ENCODE measurements around the gene ARHGAP40. TPM values are rescaled to one million over a fixed set of nuclear protein-coding genes. Genes with fewer than 3 reads are reported as not detected.

ARHGAP40 gene
- total and polyA plus RNA-seq, 2 donors (not counting 1 experiment from before 2014, with no cell fraction given), result not detected

GRCh38 chr20:38692436-38693411 is 91.1 kb downstream of the ARHGAP40 start:
- Histone ChIP-seq H3K4me1 (ENCODE audit: control insufficient read depth, extremely low read depth, insufficient read depth, low read length) (no peaks in the 10 kb centered on the region), H3K79me2 (ENCODE audit: control insufficient read depth, insufficient read depth, low read length) (no peaks in the 10 kb centered on the region), H3K4me2 (ENCODE audit: extremely low read depth, insufficient read depth, low read length) (no peak overlapping the region), H3K27ac (ENCODE audit: insufficient read depth, low read length) (no peak overlapping the region), H2AFZ (ENCODE audit: low read length) (no peak overlapping the region), H3K9me3 (ENCODE audit: control insufficient read depth, insufficient read depth, low read depth, low read length) (no peaks in the 10 kb centered on the region), H3K9ac (ENCODE audit: insufficient read depth, low read length) (no peak overlapping the region), H4K20me1 (ENCODE audit: control insufficient read depth, extremely low read depth, insufficient read depth, low read length) (no peaks in the 10 kb centered on the region), H3K4me3 (replicated peaks in 1 of 4; ENCODE audit: control extremely low read depth in 1 of 4, insufficient read depth in 1 of 4, low read depth in 3 of 4, low read length in 4 of 4) (no peak overlapping the region), H3K36me3 (ENCODE audit: control insufficient read depth, insufficient read depth, low read length) (no peaks in the 10 kb centered on the region), H3K27me3 (ENCODE audit: control insufficient read depth, insufficient read depth, low read length) (no peaks in the 10 kb centered on the region)
- peak; percentile 56 to 71 for DNase-seq (ENCODE audit: low read depth in 2 of 2)
- TF ChIP-seq EZH2 (IDR thresholded peaks at IDR 0.05; ENCODE audit: low read length, missing control alignments), result no peak
- TF ChIP-seq, protein P1, sequence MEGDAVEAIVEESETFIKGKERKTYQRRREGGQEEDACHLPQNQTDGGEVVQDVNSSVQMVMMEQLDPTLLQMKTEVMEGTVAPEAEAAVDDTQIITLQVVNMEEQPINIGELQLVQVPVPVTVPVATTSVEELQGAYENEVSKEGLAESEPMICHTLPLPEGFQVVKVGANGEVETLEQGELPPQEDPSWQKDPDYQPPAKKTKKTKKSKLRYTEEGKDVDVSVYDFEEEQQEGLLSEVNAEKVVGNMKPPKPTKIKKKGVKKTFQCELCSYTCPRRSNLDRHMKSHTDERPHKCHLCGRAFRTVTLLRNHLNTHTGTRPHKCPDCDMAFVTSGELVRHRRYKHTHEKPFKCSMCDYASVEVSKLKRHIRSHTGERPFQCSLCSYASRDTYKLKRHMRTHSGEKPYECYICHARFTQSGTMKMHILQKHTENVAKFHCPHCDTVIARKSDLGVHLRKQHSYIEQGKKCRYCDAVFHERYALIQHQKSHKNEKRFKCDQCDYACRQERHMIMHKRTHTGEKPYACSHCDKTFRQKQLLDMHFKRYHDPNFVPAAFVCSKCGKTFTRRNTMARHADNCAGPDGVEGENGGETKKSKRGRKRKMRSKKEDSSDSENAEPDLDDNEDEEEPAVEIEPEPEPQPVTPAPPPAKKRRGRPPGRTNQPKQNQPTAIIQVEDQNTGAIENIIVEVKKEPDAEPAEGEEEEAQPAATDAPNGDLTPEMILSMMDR (conservative IDR thresholded peaks at IDR 0.05 in 1 of 2, IDR thresholded peaks at IDR 0.05 in 1 of 2; ENCODE audit: low read depth in 1 of 2, low read length in 2 of 2), result no peak

GRCh38 chr20:38697306-38697705 is 95.7 kb downstream of the ARHGAP40 start:
- H3K4me3 ChIP-seq (replicated peaks in 1 of 4; ENCODE audit: control extremely low read depth in 1 of 4, insufficient read depth in 1 of 4, low read depth in 3 of 4, low read length in 4 of 4), result no peak overlapping the region
- H4K20me1 ChIP-seq (ENCODE audit: control insufficient read depth, extremely low read depth, insufficient read depth, low read length), result no peaks in the 10 kb centered on the region
- H2AFZ ChIP-seq (ENCODE audit: low read length), result no peak overlapping the region
- no peaks in the 10 kb centered on the region for H3K36me3 ChIP-seq (ENCODE audit: control insufficient read depth, insufficient read depth, low read length)
- no peaks in the 10 kb centered on the region for H3K4me1 ChIP-seq (ENCODE audit: control insufficient read depth, extremely low read depth, insufficient read depth, low read length)
- no peak for DNase-seq (ENCODE audit: low read depth in 2 of 2)
- no peak overlapping the region for H3K27ac ChIP-seq (ENCODE audit: insufficient read depth, low read length)
- no peak overlapping the region for H3K9ac ChIP-seq (ENCODE audit: insufficient read depth, low read length)
- H3K27me3 ChIP-seq (ENCODE audit: control insufficient read depth, insufficient read depth, low read length), result no peaks in the 10 kb centered on the region
- H3K9me3 ChIP-seq (ENCODE audit: control insufficient read depth, insufficient read depth, low read depth, low read length), result no peaks in the 10 kb centered on the region
- H3K79me2 ChIP-seq (ENCODE audit: control insufficient read depth, insufficient read depth, low read length), result no peaks in the 10 kb centered on the region
- no peak overlapping the region for H3K4me2 ChIP-seq (ENCODE audit: extremely low read depth, insufficient read depth, low read length)
- TF ChIP-seq EZH2 (IDR thresholded peaks at IDR 0.05; ENCODE audit: low read length, missing control alignments), result no peak

DNA sequence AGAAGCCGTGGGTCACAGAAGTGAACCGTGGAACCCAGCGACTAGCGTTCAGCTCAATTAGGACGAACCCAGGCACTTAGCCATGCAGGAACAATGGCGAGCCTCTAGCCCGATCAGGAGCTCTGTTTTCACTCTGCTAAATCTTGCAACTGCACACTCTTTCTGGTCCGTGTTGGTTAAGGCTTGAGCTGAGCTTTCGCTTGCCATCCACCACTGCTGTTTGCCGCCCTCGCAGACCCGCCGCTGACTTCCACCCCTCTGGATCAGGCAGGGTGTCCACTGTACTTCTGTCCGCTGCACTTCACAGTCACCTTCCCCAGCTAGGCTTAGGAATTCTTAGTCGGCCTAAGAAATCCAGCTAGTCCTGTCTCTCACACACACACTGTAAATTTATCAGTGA is 96.9 kb downstream of the ARHGAP40 start:
- Histone ChIP-seq H3K4me2 (ENCODE audit: extremely low read depth, insufficient read depth, low read length) (no peak overlapping the region), H2AFZ (ENCODE audit: low read length) (no peak overlapping the region), H3K9ac (ENCODE audit: insufficient read depth, low read length) (no peak overlapping the region), H3K27me3 (ENCODE audit: control insufficient read depth, insufficient read depth, low read length) (no peaks in the 10 kb centered on the region), H3K9me3 (ENCODE audit: control insufficient read depth, insufficient read depth, low read depth, low read length) (no peaks in the 10 kb centered on the region), H3K36me3 (ENCODE audit: control insufficient read depth, insufficient read depth, low read length) (no peaks in the 10 kb centered on the region), H3K4me3 (replicated peaks in 1 of 4; ENCODE audit: control extremely low read depth in 1 of 4, insufficient read depth in 1 of 4, low read depth in 3 of 4, low read length in 4 of 4) (no peak overlapping the region), H3K79me2 (ENCODE audit: control insufficient read depth, insufficient read depth, low read length) (no peaks in the 10 kb centered on the region), H3K4me1 (ENCODE audit: control insufficient read depth, extremely low read depth, insufficient read depth, low read length) (no peaks in the 10 kb centered on the region), H4K20me1 (ENCODE audit: control insufficient read depth, extremely low read depth, insufficient read depth, low read length) (no peaks in the 10 kb centered on the region), H3K27ac (ENCODE audit: insufficient read depth, low read length) (no peak overlapping the region)
- DNase-seq (ENCODE audit: low read depth in 2 of 2), result no peak
- TF ChIP-seq EZH2 (IDR thresholded peaks at IDR 0.05; ENCODE audit: low read length, missing control alignments), result no peak
- TF ChIP-seq, protein P1 (conservative IDR thresholded peaks at IDR 0.05 in 1 of 2, IDR thresholded peaks at IDR 0.05 in 1 of 2; ENCODE audit: low read depth in 1 of 2, low read length in 2 of 2), result no peak
